ENCODE data around the gene NFAM1.

DNA sequence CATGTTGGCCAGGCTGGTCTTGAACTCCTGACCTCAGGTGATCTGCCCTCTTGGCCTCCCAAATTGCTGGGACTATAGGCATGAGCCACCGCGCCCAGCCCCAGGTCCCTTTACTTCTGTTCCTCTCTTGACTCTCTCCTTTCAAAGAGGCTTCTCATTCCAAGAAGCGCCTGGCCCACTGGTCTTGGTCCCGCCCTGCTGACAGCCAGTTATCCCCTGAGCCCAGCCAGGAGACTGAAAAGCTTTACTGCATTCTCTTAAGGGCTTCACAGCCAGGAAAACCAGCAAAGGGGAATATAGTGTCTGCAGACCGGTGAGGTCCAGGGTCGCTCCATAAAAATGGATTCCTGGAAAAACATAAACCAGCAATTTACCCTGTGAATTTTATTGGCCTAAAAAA, 68.3 kb downstream of the NFAM1 start:
- TF ChIP-seq, protein P1, sequence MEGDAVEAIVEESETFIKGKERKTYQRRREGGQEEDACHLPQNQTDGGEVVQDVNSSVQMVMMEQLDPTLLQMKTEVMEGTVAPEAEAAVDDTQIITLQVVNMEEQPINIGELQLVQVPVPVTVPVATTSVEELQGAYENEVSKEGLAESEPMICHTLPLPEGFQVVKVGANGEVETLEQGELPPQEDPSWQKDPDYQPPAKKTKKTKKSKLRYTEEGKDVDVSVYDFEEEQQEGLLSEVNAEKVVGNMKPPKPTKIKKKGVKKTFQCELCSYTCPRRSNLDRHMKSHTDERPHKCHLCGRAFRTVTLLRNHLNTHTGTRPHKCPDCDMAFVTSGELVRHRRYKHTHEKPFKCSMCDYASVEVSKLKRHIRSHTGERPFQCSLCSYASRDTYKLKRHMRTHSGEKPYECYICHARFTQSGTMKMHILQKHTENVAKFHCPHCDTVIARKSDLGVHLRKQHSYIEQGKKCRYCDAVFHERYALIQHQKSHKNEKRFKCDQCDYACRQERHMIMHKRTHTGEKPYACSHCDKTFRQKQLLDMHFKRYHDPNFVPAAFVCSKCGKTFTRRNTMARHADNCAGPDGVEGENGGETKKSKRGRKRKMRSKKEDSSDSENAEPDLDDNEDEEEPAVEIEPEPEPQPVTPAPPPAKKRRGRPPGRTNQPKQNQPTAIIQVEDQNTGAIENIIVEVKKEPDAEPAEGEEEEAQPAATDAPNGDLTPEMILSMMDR (conservative IDR thresholded peaks at IDR 0.05; ENCODE audit: low read depth, low read length) = no peak
- TF ChIP-seq, protein P2, sequence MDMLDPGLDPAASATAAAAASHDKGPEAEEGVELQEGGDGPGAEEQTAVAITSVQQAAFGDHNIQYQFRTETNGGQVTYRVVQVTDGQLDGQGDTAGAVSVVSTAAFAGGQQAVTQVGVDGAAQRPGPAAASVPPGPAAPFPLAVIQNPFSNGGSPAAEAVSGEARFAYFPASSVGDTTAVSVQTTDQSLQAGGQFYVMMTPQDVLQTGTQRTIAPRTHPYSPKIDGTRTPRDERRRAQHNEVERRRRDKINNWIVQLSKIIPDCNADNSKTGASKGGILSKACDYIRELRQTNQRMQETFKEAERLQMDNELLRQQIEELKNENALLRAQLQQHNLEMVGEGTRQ (IDR thresholded peaks at IDR 0.05; ENCODE audit: low read depth, low read length) = no peak

Measured in IMR-90 (cell line).